GM18502 (cell line): ENCODE measurements around the gene AMD1.
"Not testable (repeated sequence)": the region's sequence is repeated elsewhere in the genome, so short reads cannot be mapped to it uniquely, and the experiment has no call there.

ENCODE experiments used
- ATAC-seq: cut with Tn5 transposase; IDR thresholded peaks from one replicate; pipeline ENCODE4 v1.9.1; 2021; ENCODE audit warnings: mild to moderate bottlenecking; ENCODE audit not compliant: unreplicated experiment, poor library complexity

Gene AMD1

DNA sequence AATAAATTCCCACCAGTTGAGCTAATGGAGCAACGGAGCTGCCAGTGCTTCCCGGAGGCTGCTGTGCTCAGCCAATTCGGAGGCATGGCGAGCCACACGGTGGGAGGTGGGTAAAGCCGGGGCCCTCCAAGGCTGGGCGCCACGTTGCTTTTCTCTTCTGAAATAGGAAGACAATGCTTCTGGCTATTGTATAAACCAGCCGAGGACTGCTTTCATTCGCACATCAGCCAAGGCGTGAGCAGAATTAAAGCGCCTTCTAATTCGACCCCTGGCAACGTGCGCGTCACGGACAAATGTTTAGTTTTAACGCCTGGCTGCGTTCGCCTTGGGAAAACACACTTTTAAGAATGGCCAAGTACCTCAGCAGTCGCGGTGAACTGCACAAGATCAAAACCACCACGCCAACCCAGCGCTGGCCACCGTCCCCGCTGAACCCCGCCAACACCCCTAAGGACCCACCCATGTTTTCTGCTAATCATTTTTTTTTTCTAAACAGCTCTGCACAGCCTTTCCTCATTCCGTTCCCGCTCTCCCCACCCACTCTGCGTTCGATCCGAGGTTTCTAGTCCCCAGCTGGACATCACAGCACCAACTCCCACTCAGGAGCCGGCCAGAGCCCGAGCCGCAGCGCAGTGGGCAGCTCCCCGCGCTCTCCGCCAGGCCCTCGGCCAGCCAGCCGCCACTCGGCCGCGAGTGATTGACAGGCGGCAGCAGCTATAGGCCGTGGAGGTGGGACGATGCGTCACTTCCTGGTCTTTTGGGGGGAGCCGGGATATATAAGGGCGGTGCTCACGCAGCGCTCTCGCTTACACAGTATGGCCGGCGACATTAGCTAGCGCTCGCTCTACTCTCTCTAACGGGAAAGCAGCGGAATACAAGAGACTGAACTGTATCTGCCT, at the start of gene AMD1:
Gene AMD1, plus strand, starts transcription at position 805 of the 899 bp plus-strand sequence. CDS start 321 bp downstream, outside the sequence.
- ATAC-seq: peak; percentile 72

DNA sequence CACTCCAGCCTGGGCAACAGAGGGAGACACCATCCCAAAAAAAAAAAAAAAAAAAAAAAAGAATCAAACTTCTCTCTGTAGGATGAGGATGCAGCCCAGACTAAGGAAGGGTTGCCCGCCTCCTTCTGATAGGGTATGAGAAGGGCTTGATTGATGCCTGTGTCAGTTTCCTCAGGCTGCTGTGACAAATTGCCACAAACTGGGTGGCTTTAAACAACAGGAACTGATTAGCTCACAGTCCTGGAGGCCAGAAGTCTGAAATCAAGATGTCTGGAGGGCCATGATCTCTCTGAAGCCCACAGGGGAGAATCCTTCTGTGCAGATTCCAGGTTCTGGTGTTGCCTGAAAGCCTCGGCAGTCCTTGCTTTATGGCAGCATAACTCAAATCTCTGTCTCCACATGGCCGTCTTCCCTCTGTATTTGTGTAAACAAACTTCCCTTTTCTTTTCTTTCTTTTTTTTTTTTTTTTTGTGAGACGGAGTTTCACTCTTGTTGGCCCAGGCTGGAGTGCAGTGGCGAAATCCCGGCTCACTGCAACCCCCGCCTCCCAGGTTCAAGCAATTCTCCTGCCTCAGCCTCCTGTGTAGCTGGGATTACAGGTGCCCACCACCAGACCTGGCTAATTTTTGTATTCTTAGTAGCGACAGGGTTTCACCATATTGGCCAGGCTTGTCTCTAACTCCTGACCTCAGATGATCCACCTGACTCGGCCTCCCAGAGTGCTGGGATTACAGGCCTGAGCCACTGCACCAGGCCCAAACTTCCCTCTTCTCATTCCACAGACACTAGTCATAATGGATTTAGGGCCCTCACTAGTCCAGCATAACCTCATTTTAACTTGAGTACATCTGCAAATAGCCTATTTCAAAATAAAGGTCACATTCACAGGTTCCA, 48.1 kb upstream of the AMD1 start:
- ATAC-seq: no peak

DNA sequence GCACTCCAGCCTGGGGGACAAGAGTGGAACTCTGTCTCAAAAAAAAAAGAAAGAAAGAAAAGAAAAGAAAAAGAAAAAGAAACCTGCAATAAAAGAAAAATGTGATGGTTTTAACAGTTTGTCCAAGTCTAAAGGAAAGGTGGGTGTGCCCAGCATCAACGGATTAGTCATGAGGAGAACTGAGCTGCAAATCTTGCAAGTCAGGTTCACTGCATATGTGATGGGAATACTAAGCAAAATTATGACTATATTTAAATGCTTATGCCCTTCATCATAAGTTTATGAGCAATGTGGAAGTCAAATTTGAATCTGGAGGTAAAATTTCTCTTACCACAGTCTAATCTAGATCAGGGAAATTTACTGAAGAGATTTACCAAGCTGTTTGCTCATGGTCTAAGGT, 46.2 kb upstream of the AMD1 start:
- no peak for ATAC-seq

DNA sequence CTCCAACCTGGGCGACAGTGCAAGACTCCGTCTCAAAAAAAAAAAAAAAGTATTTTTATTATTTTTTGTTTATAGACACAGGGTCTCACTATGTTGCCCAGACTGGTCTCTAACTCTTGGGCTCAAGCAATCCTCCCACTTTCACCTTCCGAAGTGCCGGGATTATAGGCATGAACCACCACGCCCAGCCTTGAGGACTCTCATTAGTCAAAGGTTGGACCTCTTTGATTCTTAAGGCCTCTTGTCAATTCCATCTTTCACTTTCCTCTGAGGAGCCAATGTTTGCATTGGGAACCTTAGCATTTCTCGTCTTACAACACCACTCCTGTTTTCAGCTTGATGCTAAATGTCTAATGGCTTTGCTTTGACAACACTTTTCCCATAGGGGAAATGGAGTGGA, 43.2 kb upstream of the AMD1 start:
- ATAC-seq: no peak

GRCh38 chr6:110833831-110834230, 40.8 kb upstream of the AMD1 start:
- no peak for ATAC-seq

DNA sequence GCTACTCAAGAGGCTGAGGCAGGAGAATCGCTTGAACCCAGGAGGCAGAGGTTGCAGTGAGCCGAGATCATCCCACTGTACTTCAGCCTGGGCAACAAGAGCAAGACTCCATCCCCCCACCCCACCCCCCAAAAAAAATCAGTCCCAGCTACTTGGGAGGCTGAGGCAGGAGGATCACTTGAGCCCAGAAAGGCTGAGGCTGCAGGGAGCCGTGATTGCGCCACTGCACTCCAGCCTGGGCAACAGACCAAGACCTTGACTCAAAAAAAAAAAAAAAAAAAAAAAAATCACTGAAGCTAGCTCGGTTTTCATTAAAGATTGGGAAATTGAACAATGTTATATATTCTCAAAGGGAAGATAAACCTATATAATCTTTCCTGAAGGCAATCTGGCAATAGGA, 38.8 kb upstream of the AMD1 start:
- ATAC-seq: not testable (repeated sequence)

- ATAC-seq: no peak
Measured at GRCh38 chr6:110841266-110841665, 33.3 kb upstream of the AMD1 start.

GRCh38 chr6:110849781-110850180, 24.8 kb upstream of the AMD1 start:
- no peak for ATAC-seq

- ATAC-seq: no peak
Measured at GRCh38 chr6:110852773-110853172, 21.8 kb upstream of the AMD1 start.

DNA sequence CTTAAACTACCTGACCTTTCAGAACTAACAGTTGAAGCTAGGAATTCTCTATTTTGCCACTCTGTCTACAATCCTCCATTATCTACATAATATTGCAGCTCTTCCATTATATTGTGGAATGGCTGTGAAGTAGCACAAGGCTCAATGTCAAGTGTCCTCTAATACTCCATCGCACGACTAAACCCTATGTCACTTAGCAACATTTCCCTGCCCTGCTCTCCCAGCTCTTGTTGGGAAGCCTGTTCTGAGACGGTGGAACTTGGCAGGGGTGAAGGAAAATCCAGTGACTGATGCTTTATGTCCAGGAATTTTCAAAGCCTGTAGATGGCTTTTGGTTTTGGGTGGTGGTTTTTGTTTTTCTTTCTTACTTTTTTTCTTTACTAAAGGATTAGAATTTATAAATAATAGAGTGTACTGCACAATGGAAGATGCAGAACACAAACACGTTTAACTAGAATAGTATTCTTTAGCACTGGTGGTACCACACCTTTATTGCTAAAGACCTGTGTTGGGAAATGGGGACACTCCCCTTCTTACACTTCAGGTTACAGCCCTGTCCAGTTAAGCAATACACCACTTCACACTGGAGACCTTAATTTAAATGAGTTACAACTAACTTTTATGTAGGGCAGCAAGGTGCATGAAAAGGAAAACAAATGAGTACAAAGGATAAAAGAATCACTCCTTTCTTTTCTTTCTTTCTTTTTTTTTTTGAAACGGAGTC, 20.7 kb upstream of the AMD1 start:
- no peak for ATAC-seq

DNA sequence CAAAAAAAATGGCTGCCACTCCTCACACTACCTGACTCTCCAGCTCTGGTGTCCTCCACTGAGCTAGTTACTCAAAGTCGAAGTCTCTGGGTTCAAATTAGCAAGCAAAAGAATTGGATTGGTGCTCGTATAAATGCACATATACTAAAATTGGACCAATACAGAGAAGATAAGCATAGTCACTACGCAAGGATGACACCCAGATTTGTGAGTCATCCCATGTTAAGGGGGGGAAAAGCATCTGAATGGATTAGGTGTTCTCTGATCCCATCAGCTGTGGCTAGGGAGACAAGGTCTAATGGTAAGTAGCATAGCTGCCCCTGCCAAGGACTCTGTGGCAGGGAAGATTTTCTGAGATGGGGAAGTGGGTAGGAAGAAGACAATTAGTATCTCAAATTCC, 18.3 kb upstream of the AMD1 start:
- ATAC-seq: no peak

- ATAC-seq: no peak
Measured at GRCh38 chr6:110858016-110858415, 16.6 kb upstream of the AMD1 start.

DNA sequence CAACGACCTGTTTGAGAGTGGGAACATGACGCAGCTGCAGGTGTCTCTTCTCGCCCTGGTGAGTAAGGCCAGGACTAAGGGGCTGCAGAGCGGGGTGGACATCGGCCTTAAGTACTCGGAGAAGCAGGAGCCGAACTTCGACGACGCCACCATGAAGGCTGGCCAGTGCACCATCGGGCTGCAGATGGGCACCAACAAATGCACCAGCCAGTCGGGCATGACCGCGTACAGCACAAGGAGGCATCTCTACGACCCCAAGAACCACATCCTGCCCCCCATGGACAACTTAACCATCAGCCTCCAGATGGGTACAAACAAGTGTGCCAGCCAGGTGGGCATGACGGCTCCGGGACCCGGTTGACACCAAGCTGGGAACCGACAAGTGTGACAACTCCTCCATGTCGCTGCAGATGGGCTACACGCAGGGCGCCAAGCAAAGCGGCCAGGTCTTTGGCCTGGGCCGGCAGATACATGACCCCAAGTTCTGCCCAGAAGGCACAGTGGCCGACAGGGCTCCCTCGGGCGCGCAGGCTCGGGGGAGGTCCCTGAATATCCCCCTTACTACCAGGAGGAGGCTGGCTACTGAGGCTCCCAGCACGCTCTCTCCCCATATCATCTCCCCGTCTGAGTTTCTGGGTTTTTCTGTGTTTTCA, 15.9 kb upstream of the AMD1 start:
- no peak for ATAC-seq

DNA sequence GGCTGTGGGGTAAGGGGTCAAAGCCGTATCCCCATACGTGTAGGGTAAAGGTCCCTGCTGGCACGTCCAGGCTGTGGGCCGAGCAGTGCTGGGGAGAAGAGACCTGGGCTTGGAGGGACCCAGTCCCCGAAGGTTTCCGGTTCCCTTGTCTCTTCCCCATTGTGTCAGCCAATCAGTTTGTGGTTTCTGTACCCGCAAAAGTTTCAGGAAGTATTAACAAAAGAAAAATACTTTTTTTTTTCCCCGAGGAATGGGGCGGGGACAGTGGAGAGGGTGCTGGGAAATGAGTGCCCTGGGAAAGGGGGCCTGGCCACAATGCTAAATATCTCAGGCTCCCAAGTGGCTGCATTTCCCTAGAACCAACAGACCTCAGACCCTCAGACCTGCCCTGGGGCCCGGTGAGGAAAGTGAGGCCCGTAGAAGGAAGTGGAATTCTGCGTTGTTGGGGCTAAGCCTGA, 15.2 kb upstream of the AMD1 start:
- ATAC-seq: no peak

GRCh38 chr6:110864824-110865223, 9.8 kb upstream of the AMD1 start:
- no peak for ATAC-seq

- peak; percentile 17 for ATAC-seq
Measured at GRCh38 chr6:110874880-110875547, 429 bp downstream of the AMD1 start.

- ATAC-seq: peak; percentile 9
Measured at GRCh38 chr6:110875548-110876169, 1.1 kb downstream of the AMD1 start.

DNA sequence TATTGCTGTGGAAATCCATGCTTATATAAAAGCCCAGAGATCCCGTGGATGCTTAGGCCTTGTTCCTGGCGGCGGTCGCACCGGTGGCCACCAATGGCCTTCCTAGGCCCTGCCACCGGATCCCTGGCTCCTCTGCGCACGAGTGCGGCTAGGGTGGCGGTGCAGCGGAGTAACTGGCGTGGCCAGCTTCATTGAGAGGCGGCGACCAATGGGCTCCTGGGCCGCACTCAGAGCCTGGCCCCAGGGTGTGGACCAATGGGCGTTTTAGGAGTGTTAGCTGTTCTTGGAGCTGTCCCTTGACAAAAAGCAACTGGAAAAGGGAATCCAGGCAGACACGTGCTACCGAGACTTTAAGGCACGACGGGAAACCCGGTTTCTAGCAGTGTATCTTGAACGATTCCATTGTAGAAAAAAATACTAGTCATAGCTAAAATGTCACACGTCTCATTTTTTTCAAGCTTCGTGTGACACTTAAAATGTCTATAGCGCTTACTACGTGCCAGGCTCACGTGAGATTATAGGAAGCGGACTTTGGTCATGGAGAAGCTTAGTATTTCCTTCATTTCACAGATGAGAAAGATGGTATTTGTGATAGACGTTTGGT, 1.7 kb downstream of the AMD1 start:
- ATAC-seq: peak; percentile 45
